OCI-LY3 (cell line): ENCODE measurements around the gene SCYL2.

Experiments
- H2AFZ ChIP-seq: fragments of 200-600, 300-600 bp; shearing (Covaris generic); 2 replicates; pipeline ENCODE4 v1.6.0; 2014; ENCODE audit warnings: antibody characterized with exemption, low read depth, low read length
- H3K27ac ChIP-seq: fragments of 200-600, 300-600 bp; sonication (generic); 2 replicates; pipeline ENCODE4 v1.5.1; 2014; ENCODE audit warnings: mild to moderate bottlenecking, low read length, moderate library complexity, mixed read lengths
- H3K27me3 ChIP-seq: fragments of 200-600, 300-600 bp; sonication (generic); 2 replicates; pipeline ENCODE4 v1.6.1; 2014; ENCODE audit warnings: low read depth, low read length, mixed read lengths
- H3K36me3 ChIP-seq: fragments of 200-600, 300-600 bp; sonication (generic); replicated peaks from 2 replicates; pipeline ENCODE3; 2014; ENCODE audit warnings: low read depth, low read length, mixed read lengths
- H3K4me1 ChIP-seq: fragments of 300-600, 200-600 bp; sonication (generic); 2 replicates; pipeline ENCODE4 v1.6.1; 2014; ENCODE audit warnings: low read length, mixed read lengths
- H3K4me2 ChIP-seq: fragments of 200-600, 300-600 bp; sonication (generic); 2 replicates; pipeline ENCODE4 v1.6.1; 2014; ENCODE audit warnings: low read length, mixed read lengths
- H3K4me3 ChIP-seq: fragments of 300-600, 200-600 bp; sonication (generic); 2 replicates; pipeline ENCODE4 v1.5.1; 2014; ENCODE audit warnings: antibody characterized with exemption, mild to moderate bottlenecking, low read length, moderate library complexity
- H3K79me2 ChIP-seq: fragments of 300-600, 200-600 bp; shearing (Covaris generic); 2 replicates; pipeline ENCODE4 v1.6.1; 2014; ENCODE audit warnings: mild to moderate bottlenecking, low read length, mixed read lengths
- H3K9ac ChIP-seq: fragments of 300-600, 200-600 bp; shearing (Covaris generic); 2 replicates; pipeline ENCODE4 v1.6.0; 2014; ENCODE audit warnings: mild to moderate bottlenecking, low read length, moderate library complexity
- H3K9me3 ChIP-seq: fragments of 200-600, 300-600 bp; shearing (Covaris generic); 2 replicates; pipeline ENCODE4 v1.6.1; 2014; ENCODE audit warnings: low read length, mixed read lengths; ENCODE audit not compliant: insufficient read depth
- H4K20me1 ChIP-seq: fragments of 200-600, 300-600 bp; sonication (generic); 2 replicates; pipeline ENCODE4 v1.6.1; 2016; ENCODE audit warnings: low read length, mixed read lengths; ENCODE audit not compliant: insufficient read depth
- EZH2phosphoT487 ChIP-seq: fragments of 200-600 bp; shearing (Covaris generic); IDR thresholded peaks from 2 replicates; pipeline ENCODE4 v1.6.1; 2018; ENCODE audit warnings: antibody characterized with exemption, mixed run types, low read depth
- TF ChIP-seq, protein P1 (sequence below): fragments of 200-600, 300-600 bp; sonication (generic); IDR thresholded peaks from 2 replicates; pipeline ENCODE4 v1.5.1; 2014; ENCODE audit warnings: antibody characterized with exemption, low read length, low read depth

Gene SCYL2

GRCh38 chr12:100345020-100345767 lies 78.2 kb downstream of the SCYL2 start:
- no peak overlapping the region for H3K27ac ChIP-seq
- TF ChIP-seq, protein P1, sequence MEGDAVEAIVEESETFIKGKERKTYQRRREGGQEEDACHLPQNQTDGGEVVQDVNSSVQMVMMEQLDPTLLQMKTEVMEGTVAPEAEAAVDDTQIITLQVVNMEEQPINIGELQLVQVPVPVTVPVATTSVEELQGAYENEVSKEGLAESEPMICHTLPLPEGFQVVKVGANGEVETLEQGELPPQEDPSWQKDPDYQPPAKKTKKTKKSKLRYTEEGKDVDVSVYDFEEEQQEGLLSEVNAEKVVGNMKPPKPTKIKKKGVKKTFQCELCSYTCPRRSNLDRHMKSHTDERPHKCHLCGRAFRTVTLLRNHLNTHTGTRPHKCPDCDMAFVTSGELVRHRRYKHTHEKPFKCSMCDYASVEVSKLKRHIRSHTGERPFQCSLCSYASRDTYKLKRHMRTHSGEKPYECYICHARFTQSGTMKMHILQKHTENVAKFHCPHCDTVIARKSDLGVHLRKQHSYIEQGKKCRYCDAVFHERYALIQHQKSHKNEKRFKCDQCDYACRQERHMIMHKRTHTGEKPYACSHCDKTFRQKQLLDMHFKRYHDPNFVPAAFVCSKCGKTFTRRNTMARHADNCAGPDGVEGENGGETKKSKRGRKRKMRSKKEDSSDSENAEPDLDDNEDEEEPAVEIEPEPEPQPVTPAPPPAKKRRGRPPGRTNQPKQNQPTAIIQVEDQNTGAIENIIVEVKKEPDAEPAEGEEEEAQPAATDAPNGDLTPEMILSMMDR: no peak
- no peak for TF ChIP-seq EZH2phosphoT487
- no peak overlapping the region for H2AFZ ChIP-seq
- H3K4me3 ChIP-seq: no peak overlapping the region
- H4K20me1 ChIP-seq: no peaks in the 10 kb centered on the region
- no peak overlapping the region for H3K4me2 ChIP-seq
- H3K4me1 ChIP-seq: no peaks in the 10 kb centered on the region
- no peak overlapping the region for H3K9ac ChIP-seq
- H3K9me3 ChIP-seq: no peaks in the 10 kb centered on the region
- no peaks in the 10 kb centered on the region for H3K79me2 ChIP-seq
- no peaks in the 10 kb centered on the region for H3K27me3 ChIP-seq
- peaks cover 2% of the 10 kb centered on the region for H3K36me3 ChIP-seq

GRCh38 chr12:100346660-100347059 lies 79.7 kb downstream of the SCYL2 start:
- Histone ChIP-seq H3K27ac (no peak overlapping the region), H3K9ac (no peak overlapping the region), H3K4me2 (no peak overlapping the region), H3K9me3 (no peaks in the 10 kb centered on the region), H3K27me3 (no peaks in the 10 kb centered on the region), H4K20me1 (no peaks in the 10 kb centered on the region), H3K36me3 (peaks cover 2% of the 10 kb centered on the region), H3K4me1 (no peaks in the 10 kb centered on the region), H3K4me3 (no peak overlapping the region), H3K79me2 (no peaks in the 10 kb centered on the region), H2AFZ (no peak overlapping the region)
- no peak for TF ChIP-seq EZH2phosphoT487
- TF ChIP-seq, protein P1: no peak

GRCh38 chr12:100348657-100349454 lies 81.9 kb downstream of the SCYL2 start:
- Histone ChIP-seq H2AFZ (no peak overlapping the region), H3K4me3 (no peak overlapping the region), H3K4me1 (no peaks in the 10 kb centered on the region), H3K36me3 (no peaks in the 10 kb centered on the region), H4K20me1 (no peaks in the 10 kb centered on the region), H3K4me2 (no peak overlapping the region), H3K9ac (no peak overlapping the region), H3K27me3 (0 out of 2 replicates have a peak, but pooled peaks cover 3% of the 10 kb centered on the region), H3K9me3 (no peaks in the 10 kb centered on the region), H3K79me2 (no peaks in the 10 kb centered on the region), H3K27ac (no peak overlapping the region)
- TF ChIP-seq EZH2phosphoT487: no peak
- TF ChIP-seq, protein P1: peak; percentile 63

- no peak within 1 kb of the TSS for H3K9ac ChIP-seq
- H4K20me1 ChIP-seq: no peaks in the 10 kb centered on the region
- peak within 1 kb of the TSS; percentile 11; the same call in 1 of the 2 replicates for H3K4me2 ChIP-seq
- H3K79me2 ChIP-seq: no peaks in the 10 kb centered on the region
- no peak within 1 kb of the TSS for H2AFZ ChIP-seq
- TF ChIP-seq, protein P1: no peak
- TF ChIP-seq EZH2phosphoT487: no peak
- no peak within 1 kb of the TSS for H3K4me3 ChIP-seq
- no peaks in the 10 kb centered on the region for H3K36me3 ChIP-seq
- H3K9me3 ChIP-seq: no peaks in the 10 kb centered on the region
- no peak within 1 kb of the TSS for H3K27ac ChIP-seq
- H3K27me3 ChIP-seq: peaks cover 12% of the 10 kb centered on the region; the same call in 1 of the 2 replicates
- H3K4me1 ChIP-seq: peaks cover 5% of the 10 kb centered on the region; the same call in 1 of the 2 replicates
These were observed 89.8 kb downstream of the SCYL2 start, which contains the start of gene SLC17A8 for GRCh38 chr12:100356644-100357223. Gene SLC17A8 (plus strand): TSS chr12:100357074. CDS start chr12:100357392, 318 bp downstream.
